Neural progenitor cell (in vitro differentiated cells): ENCODE data around the gene CELA2B. TPM values are rescaled to one million over a fixed set of nuclear protein-coding genes. Genes with fewer than 3 reads are reported as not detected.

Experiments used
- DNase-seq: peaks from one replicate; pipeline ENCODE4 v3.0.0-alpha.2; 2016; ENCODE audit warnings: low spot score
- H2AFZ ChIP-seq: fragments of 200-600 bp; sonication (generic); replicated peaks from 2 replicates; pipeline ENCODE4 v1.6.1; 2016; ENCODE audit warnings: antibody characterized with exemption
- H3F3A ChIP-seq: fragments of 200-600 bp; sonication (generic); 2 replicates; pipeline ENCODE4 v1.6.1; 2016; ENCODE audit warnings: antibody characterized with exemption, low read depth
- H3K27ac ChIP-seq: fragments of 200-600 bp; sonication (generic); 2 replicates; pipeline ENCODE4 v1.5.1; 2016; ENCODE audit warnings: mild to moderate bottlenecking
- H3K27me3 ChIP-seq: fragments of 200-600 bp; sonication (generic); 2 replicates; pipeline ENCODE4 v1.6.1; 2016; ENCODE audit warnings: mild to moderate bottlenecking, moderate library complexity
- H3K36me3 ChIP-seq: fragments of 200-600 bp; sonication (generic); 2 replicates; pipeline ENCODE4 v1.5.1; 2016
- H3K4me1 ChIP-seq: fragments of 200-600 bp; sonication (generic); 2 replicates; pipeline ENCODE4 v1.6.1; 2016; ENCODE audit warnings: mixed run types
- H3K4me2 ChIP-seq: fragments of 200-600 bp; sonication (generic); 2 replicates; pipeline ENCODE4 v1.6.1; 2016
- H3K4me3 ChIP-seq: fragments of 200-600 bp; sonication (generic); 2 replicates; pipeline ENCODE4 v1.5.1; 2016
- H3K79me2 ChIP-seq: fragments of 200-600 bp; sonication (generic); 2 replicates; pipeline ENCODE4 v1.6.1; 2016; ENCODE audit warnings: low read depth
- H3K9ac ChIP-seq: fragments of 200-600 bp; sonication (generic); 2 replicates; pipeline ENCODE4 v1.6.1; 2016
- H3K9me3 ChIP-seq: fragments of 200-600 bp; sonication (generic); 2 replicates; pipeline ENCODE4 v1.5.1; 2016; ENCODE audit warnings: low read depth
- H4K20me1 ChIP-seq: fragments of 200-600 bp; sonication (generic); 2 replicates; pipeline ENCODE4 v1.6.1; 2016; ENCODE audit warnings: low read depth
- H3K27ac Mint-ChIP-seq: 3 replicates; pipeline ENCODE4 v1.8.0; 2021; ENCODE audit warnings: mixed read lengths
- H3K27me3 Mint-ChIP-seq: 2 replicates; pipeline ENCODE4 v1.8.0; 2022; ENCODE audit warnings: low read depth, mild to moderate bottlenecking, inconsistent platforms, moderate library complexity, mixed read lengths; ENCODE audit not compliant: insufficient read depth
- H3K36me3 Mint-ChIP-seq: 3 replicates; pipeline ENCODE4 v1.8.0; 2021; ENCODE audit warnings: mixed read lengths
- H3K4me1 Mint-ChIP-seq: 3 replicates; pipeline ENCODE4 v1.8.0; 2021; ENCODE audit warnings: mixed read lengths
- H3K4me3 Mint-ChIP-seq: 3 replicates; pipeline ENCODE4 v1.8.0; 2021; ENCODE audit warnings: mild to moderate bottlenecking, moderate library complexity, mixed read lengths
- H3K9me3 Mint-ChIP-seq: 3 replicates; pipeline ENCODE4 v1.8.0; 2020; ENCODE audit warnings: mixed read lengths
- EZH2 ChIP-seq: fragments of 200-600 bp; sonication (generic); IDR thresholded peaks from 2 replicates; pipeline ENCODE4 v1.6.1; 2017; ENCODE audit warnings: antibody characterized with exemption, mild to moderate bottlenecking, moderate library complexity
- EZH2phosphoT487 ChIP-seq: fragments of 200-600 bp; sonication (generic); IDR thresholded peaks from 2 replicates; pipeline ENCODE4 v1.6.1; 2017; ENCODE audit warnings: antibody characterized with exemption
- total RNA-seq: library from RNA; depleted of rRNA; stranded (reverse); fragments of >200 nt; gene quantifications from 2 replicates; pipeline ENCODE4 v1.2.3, GENCODE V29; 2015; ENCODE audit warnings: low replicate concordance
- TF ChIP-seq, protein P1 (sequence below): fragments of 200-600 bp; sonication (generic); IDR thresholded peaks from 2 replicates; pipeline ENCODE4 v1.5.1; 2017; ENCODE audit warnings: antibody characterized with exemption, mild to moderate bottlenecking

The CELA2B gene
- total RNA-seq, 1 donor from 2014 or later = not detected

DNA sequence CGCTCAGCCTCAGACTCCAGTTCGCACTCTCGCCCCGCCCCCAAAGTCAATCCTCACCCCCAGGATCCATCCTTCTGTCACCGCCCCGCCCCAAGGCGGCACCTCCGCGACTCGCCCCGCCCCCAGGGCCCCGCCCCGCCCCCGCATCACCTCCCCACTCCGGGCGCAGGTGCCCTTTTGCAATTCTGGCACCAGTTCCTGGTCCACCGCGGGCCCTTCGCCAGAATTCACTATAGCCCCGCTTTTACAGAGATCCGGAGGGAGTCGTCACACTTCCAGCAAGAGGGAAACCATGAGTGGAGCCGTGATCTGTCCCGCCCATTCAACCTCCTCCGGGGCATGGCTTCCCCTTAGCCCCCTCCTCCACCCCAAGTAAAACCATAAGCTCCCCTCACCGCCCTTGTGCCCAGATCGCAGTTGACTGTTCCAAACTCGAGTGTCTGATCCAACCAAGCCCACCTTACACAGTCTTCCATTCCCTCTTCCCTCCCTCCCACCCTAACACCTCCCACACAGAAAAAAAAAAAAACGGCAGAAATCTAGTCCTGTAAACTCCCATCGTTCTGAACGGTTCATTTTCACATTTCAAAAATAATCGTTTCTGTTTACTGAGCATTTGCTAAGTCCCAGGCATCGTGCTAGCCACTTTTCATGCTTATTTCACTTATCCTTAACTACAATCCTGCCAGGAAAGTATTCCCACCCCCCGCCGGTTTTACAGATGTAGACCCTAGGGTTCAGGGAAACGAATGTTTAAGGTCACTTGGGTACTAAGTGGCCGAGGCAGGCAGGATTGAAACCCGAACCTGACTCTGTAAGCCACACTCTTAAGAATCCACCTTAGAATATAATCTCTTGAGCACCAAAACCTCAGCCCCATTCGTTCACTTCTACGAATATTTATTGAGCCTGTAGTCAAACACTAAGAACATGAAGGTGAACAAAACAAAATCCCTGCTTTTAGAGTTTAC, 49.4 kb downstream of the CELA2B start:
- peak; percentile 99 for DNase-seq
- no peak overlapping the region for H3K27ac ChIP-seq

GRCh38 chr1:15526021-15526489, 50.2 kb downstream of the CELA2B start:
- H3K9me3 Mint-ChIP-seq = no peaks in the 10 kb centered on the region
- H3K79me2 ChIP-seq = peaks cover 51% of the 10 kb centered on the region
- no peaks in the 10 kb centered on the region for H3K27me3 Mint-ChIP-seq
- H2AFZ ChIP-seq = no peak overlapping the region
- no peak overlapping the region for H3K27ac ChIP-seq
- no peak overlapping the region for H3K9ac ChIP-seq
- no peak for DNase-seq
- peaks cover 33% of the 10 kb centered on the region for H3F3A ChIP-seq
- peak overlapping the region; percentile 74 for H3K4me2 ChIP-seq
- peaks cover 43% of the 10 kb centered on the region for H3K4me1 Mint-ChIP-seq
- H3K36me3 ChIP-seq = no peaks in the 10 kb centered on the region
- H3K9me3 ChIP-seq = no peaks in the 10 kb centered on the region
- TF ChIP-seq EZH2 = no peak
- TF ChIP-seq EZH2phosphoT487 = no peak
- TF ChIP-seq, protein P1, sequence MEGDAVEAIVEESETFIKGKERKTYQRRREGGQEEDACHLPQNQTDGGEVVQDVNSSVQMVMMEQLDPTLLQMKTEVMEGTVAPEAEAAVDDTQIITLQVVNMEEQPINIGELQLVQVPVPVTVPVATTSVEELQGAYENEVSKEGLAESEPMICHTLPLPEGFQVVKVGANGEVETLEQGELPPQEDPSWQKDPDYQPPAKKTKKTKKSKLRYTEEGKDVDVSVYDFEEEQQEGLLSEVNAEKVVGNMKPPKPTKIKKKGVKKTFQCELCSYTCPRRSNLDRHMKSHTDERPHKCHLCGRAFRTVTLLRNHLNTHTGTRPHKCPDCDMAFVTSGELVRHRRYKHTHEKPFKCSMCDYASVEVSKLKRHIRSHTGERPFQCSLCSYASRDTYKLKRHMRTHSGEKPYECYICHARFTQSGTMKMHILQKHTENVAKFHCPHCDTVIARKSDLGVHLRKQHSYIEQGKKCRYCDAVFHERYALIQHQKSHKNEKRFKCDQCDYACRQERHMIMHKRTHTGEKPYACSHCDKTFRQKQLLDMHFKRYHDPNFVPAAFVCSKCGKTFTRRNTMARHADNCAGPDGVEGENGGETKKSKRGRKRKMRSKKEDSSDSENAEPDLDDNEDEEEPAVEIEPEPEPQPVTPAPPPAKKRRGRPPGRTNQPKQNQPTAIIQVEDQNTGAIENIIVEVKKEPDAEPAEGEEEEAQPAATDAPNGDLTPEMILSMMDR = no peak
- peak overlapping the region; percentile 89 for H3K4me3 Mint-ChIP-seq
- peaks cover 16% of the 10 kb centered on the region for H4K20me1 ChIP-seq
- H3K36me3 Mint-ChIP-seq = peaks cover 4% of the 10 kb centered on the region
- peak overlapping the region; percentile 61 for H3K4me3 ChIP-seq
- peak overlapping the region; percentile 27 for H3K27ac Mint-ChIP-seq
- H3K27me3 ChIP-seq = no peaks in the 10 kb centered on the region
- peaks cover 26% of the 10 kb centered on the region for H3K4me1 ChIP-seq

More for the DNA sequence above, 49.4 kb downstream of the CELA2B start:
- Histone ChIP-seq H3K27me3 (no peaks in the 10 kb centered on the region), H4K20me1 (peaks cover 16% of the 10 kb centered on the region), H3K79me2 (peaks cover 44% of the 10 kb centered on the region), H3K9ac (no peak overlapping the region), H2AFZ (peak overlapping the region; percentile 98), H3K36me3 (no peaks in the 10 kb centered on the region), H3K9me3 (no peaks in the 10 kb centered on the region), H3F3A (peaks cover 33% of the 10 kb centered on the region), H3K4me3 (peak overlapping the region; percentile 61), H3K4me2 (peak overlapping the region; percentile 74), H3K4me1 (peaks cover 26% of the 10 kb centered on the region)
- Mint-ChIP-seq H3K4me1 (peaks cover 43% of the 10 kb centered on the region), H3K27me3 (no peaks in the 10 kb centered on the region), H3K9me3 (no peaks in the 10 kb centered on the region), H3K27ac (peak overlapping the region; percentile 22), H3K4me3 (peak overlapping the region; percentile 89), H3K36me3 (no peaks in the 10 kb centered on the region)
- TF ChIP-seq EZH2 (no peak), EZH2phosphoT487 (no peak)

GRCh38 chr1:15526490-15527339, 50.8 kb downstream of the CELA2B start, which contains the start of gene DNAJC16:
Gene DNAJC16, plus strand, starts transcription at chr1:15526848. Its CDS starts 2,258 bp downstream, at chr1:15529106.
- peak; percentile 100 for DNase-seq
- Histone ChIP-seq H4K20me1 (peaks cover 16% of the 10 kb centered on the region), H3K9me3 (no peaks in the 10 kb centered on the region), H3F3A (peaks cover 33% of the 10 kb centered on the region), H2AFZ (peak within 1 kb of the TSS; percentile 88), H3K27ac (peak within 1 kb of the TSS; percentile 92), H3K27me3 (no peaks in the 10 kb centered on the region), H3K36me3 (no peaks in the 10 kb centered on the region), H3K4me3 (peak within 1 kb of the TSS; percentile 76), H3K4me1 (peaks cover 26% of the 10 kb centered on the region), H3K4me2 (peak within 1 kb of the TSS; percentile 99), H3K9ac (peak within 1 kb of the TSS; percentile 64), H3K79me2 (peaks cover 51% of the 10 kb centered on the region)
- TF ChIP-seq, protein P1 = peak; percentile 28
- no peak for TF ChIP-seq EZH2
- no peak for TF ChIP-seq EZH2phosphoT487
- Mint-ChIP-seq H3K27ac (peak within 1 kb of the TSS; percentile 27), H3K27me3 (no peaks in the 10 kb centered on the region), H3K36me3 (peaks cover 4% of the 10 kb centered on the region), H3K4me3 (peak within 1 kb of the TSS; percentile 89), H3K9me3 (no peaks in the 10 kb centered on the region), H3K4me1 (peaks cover 38% of the 10 kb centered on the region)
